HG02852 (cell line): Measurements from ENCODE around the gene PLB1.
A peak's percentile ranks its signal among the peaks of the same experiment; 100 is the strongest.

ENCODE experiments used
- ATAC-seq: cut with Tn5 transposase; IDR thresholded peaks from one replicate; pipeline ENCODE4 v1.9.1; 2021; ENCODE audit warnings: mild to moderate bottlenecking, moderate library complexity; ENCODE audit not compliant: unreplicated experiment

Gene PLB1

DNA sequence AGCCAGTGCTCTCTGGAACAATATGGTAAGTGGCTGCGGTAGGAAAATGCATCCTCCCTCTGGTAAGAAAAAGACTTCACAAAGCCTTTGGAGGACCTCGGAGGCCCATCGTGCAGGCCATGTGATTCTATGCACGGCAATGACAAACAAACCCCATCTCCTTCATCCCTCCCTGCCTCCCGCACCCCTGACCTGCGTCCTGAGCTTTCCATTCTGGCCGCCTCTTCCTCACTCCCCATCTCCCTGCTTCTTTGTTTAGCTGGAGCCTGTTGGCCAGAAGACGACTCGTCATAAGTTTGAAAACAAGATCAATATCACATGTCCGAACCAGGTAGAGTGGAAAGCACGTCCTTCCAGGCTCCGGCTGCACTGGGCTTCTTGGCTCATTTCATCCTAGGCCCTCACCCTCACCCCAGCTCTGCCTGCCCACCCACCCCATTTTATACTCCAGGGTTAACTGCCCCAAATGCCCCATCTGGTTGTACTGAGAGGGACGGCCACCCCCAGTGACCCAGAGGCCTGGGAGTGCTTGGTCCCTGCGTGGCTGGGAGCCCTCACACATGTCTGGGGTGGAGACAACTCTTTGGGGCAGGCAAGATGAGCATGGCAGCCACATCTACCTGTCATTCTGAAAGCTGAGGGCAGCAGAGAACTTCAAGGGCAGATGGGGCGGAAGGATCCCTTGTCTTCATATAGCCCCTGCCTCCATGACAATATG, 94.0 kb downstream of the PLB1 start:
- ATAC-seq, result no peak

DNA sequence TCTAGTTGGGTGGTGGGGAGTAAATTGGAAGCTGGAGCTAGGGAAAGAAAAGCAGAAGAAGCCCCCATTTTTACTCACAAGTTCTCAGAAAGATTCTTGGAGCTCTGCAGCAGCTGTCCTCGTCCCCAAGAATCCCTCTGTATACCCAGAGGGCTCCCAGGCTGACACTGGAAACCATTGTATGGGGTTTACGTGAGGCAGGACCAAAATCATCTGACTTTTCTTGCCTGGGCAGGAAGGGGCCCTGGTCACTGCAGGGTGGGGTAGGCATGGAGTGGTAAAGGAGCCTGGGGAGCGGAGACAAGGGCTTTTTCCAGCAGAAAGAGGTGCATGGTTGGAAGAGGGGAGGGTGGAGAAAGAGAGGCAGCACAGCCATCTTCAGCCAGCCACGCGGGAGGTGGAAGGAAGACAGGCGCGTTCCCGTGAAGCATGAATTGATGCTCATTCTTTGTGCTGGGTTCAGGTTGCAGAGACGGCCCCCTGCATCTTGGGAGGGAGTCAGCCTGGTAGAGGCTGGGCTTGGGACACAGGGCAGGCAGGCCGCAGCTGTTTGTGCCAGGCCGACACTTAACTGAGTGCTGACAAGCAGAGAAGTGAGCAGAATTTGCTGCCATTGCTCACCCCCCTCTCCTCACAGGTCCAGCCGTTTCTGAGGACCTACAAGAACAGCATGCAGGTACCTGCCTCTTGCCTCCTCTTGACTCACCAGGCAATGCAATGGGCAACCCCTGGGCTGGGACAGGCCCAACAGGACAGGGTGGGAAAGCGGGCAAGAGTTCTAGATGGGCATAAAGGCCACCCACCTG, 94.8 kb downstream of the PLB1 start:
- ATAC-seq, result no peak

GRCh38 chr2:28591711-28592335, 96.0 kb downstream of the PLB1 start:
- no peak for ATAC-seq

- no peak for ATAC-seq
Measured at GRCh38 chr2:28592481-28592880, 96.6 kb downstream of the PLB1 start.

- no peak for ATAC-seq
Measured at GRCh38 chr2:28593160-28593755, 97.4 kb downstream of the PLB1 start.

GRCh38 chr2:28594000-28594331, 98.1 kb downstream of the PLB1 start:
- ATAC-seq, result no peak

DNA sequence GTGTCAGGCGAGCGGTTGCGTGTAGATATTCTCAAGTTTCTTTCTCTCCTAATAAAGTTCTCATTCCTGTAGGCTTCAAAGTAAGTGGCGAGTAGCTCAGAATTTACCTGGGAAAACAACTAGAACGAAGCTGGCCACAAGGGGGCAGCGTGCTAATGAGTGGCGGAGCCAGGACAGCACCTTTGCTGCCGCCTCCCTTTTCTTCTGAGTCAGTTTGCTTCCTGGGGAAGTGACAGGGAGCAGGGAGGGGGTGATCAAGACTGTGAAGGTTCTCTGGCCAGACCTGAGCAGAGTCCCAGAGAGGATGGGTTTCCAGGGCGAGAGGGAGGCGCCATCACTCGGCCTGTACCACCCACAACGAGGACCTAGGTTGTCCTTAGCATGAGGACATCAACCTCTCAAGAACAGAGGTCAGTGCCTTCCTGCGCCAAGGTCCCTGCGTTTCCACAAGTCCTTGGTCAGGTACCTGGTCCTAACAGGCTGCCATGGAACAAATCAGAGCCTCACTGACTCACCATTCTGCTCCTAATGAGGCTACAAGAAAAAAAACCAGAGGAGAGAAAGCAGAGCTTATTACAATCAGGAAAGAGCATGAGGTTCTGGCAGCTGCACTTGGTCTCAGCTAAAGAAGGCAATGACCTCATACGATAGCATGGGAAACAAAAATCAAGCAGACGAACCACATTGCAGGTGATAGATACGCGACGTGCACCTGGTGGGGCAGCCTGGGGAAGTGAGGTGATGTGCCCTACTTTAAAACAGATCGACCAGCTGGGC, 98.7 kb downstream of the PLB1 start:
- peak; percentile 61 for ATAC-seq

DNA sequence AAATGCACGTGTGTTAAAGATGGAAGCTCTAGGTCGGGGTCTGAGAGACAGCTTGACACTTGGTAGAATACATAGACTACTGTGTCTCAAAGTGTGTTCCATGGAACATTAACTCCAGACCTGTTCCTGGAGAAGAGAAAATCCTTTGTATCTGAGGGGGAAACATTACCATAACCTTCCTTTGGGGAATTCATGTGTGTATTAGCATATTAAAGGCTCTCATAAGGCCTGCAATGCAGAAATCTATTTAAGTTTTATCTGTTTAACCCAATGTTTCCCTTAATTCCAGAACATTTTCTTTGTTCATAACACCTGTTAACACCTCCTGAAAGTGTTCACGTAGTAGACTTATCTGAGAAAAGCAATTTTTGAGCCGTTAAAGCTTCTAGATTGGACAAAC, 99.5 kb downstream of the PLB1 start:
- no peak for ATAC-seq

DNA sequence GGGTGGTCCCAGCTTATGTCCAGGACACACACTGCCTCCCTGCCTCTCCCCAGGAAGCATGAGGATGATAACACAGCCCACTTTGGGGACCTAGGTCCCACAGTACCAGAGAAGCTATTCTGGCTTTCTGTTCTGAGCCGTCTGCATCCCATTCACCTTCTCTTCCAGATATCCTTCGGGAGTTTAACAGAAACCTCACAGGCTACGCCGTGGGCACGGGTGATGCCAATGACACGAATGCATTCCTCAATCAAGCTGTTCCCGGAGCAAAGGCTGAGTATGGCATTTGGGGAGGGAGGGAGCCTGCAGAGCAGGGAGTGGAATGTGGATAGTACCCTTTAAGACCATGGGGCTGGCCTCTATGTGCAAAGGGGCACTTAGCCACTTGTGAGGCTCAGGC, 102.6 kb downstream of the PLB1 start:
- ATAC-seq, result no peak

DNA sequence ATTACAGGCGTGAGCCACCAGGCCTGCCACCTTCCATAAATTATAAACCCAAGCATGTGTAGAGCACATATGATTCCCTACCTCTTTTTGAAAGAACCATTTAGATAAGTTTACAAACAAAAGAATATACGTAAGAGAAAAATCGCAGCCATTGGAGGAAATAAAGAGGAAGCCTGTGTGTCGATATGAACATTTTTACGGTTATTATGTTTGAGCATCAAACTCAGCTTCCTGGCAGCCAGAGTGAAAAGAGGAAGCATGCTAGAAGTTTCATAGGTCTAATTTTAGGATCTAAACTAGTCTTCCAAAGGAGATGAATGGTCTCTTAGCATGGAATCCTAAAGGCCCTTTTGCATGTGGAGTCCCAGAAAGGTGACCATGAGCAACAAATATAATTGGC, 104.3 kb downstream of the PLB1 start:
- ATAC-seq, result no peak

DNA sequence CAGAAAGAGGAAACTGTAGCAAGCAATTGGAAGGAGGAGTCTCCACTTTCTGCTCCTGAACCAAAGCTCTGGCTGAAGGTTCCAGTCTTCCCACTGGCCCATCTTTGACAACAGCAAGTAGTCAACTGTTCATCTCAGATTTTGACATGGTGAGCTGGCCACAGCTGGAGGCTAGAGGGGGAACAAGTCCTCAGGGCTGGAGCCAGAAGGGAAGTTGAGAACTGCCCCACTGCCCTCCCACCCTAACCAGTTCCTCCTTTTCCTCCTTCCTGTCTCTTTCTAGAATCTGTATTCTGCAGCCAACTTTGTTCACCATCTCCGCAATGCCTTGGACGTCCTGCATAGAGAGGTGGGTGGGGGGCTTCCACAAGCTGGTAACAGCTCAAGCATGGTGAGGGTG, 105.8 kb downstream of the PLB1 start:
- no peak for ATAC-seq

- no peak for ATAC-seq
Measured at GRCh38 chr2:28602136-28602660, 106.3 kb downstream of the PLB1 start.

DNA sequence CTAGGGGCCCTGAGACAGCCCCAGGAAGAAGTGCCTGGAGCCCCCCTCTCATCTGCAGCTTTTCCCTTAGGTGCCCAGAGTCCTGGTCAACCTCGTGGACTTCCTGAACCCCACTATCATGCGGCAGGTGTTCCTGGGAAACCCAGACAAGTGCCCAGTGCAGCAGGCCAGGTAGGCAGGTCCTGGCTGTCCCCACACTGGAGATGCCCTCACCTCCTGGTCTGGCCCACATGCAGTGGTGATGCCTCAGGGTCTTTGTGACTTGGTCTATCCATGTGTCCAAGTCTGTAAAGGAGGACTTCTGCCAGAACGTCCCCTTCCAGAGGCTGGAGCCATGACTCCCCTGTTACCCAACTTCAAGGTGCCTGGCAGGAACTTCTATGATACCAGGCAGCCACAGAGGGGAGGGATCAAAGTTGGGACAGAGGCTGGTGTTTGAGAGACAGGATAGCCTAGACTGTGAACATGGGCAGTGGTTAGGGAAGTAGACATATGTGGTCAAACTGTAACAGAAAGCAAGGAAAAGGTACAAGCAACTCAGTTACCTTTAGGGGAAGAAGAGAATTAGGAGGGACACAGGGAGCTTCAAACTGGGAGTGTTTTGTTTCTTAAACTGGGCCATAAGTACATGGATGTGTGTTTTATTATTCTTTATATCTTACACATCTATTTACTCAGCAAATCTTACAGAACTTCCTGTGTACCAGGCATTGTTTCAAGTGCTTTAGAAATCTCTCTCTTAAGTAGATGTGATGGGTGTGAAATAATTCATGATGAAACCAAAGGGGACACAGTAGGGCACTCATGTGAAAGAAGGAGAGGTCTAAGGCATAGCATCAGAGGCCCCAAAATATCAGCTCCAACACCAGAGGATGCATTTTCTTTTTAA, 107.1 kb downstream of the PLB1 start:
- no peak for ATAC-seq

- ATAC-seq, result no peak
Measured at GRCh38 chr2:28603821-28604220, 108.0 kb downstream of the PLB1 start.

GRCh38 chr2:28604284-28604843, 108.5 kb downstream of the PLB1 start:
- no peak for ATAC-seq

DNA sequence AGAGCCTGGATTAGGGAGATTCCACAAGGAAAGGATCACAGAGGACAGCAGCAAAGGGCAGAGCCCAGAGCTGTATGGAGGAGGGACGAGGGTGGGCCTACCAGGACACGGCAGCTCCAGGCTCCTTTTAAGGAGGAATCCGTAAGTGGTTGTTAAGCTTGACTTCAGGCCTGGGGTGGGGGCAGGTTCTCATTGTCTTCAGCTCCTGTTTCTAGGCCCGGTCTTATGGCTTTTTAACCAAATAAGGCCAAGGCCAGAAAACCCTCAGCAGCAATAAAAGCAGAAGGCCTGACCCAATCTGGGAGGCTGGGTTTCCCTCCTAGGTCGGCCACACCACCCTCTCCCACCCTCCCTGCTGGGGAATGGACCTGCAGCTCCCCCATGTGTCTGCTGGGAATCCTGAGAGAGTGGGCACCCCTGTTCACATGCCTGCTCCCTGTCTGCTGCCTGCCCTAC, 111.2 kb downstream of the PLB1 start:
- ATAC-seq, result no peak

- ATAC-seq, result no peak
Measured at GRCh38 chr2:28607730-28608499, 112.1 kb downstream of the PLB1 start.
